Endometrium (tissue), 2 donors: ENCODE data around the gene DUSP8.

Source experiments
- FAIRE-seq: peaks from 2 replicates; lab custom pipeline; 2012; peaks lifted over from hg19 to GRCh38; lab: Jason Lieb, UNC
- donor health status: control.
- donor health status: control.

Gene DUSP8

GRCh38 chr11:1565173-1565903 lies 6.7 kb downstream of the DUSP8 start:
- no peak for FAIRE-seq

GRCh38 chr11:1564535-1565172 lies 7.4 kb downstream of the DUSP8 start:
- FAIRE-seq = no peak

- no peak for FAIRE-seq
Observed at GRCh38 chr11:1563697-1564534, 8.2 kb downstream of the DUSP8 start.

- no peak for FAIRE-seq
Observed at GRCh38 chr11:1563149-1563638, 8.9 kb downstream of the DUSP8 start.

GRCh38 chr11:1562469-1563148 lies 9.5 kb downstream of the DUSP8 start:
- FAIRE-seq = no peak

- FAIRE-seq = no peak
Observed at GRCh38 chr11:1561955-1562354, 10.1 kb downstream of the DUSP8 start.

GRCh38 chr11:1561266-1561665 lies 10.8 kb downstream of the DUSP8 start:
- FAIRE-seq = no peak

- no peak for FAIRE-seq
Observed at GRCh38 chr11:1560649-1561251, 11.3 kb downstream of the DUSP8 start.

- FAIRE-seq = no peak
Observed at GRCh38 chr11:1560002-1560648, 11.9 kb downstream of the DUSP8 start.

- FAIRE-seq = no peak
Observed at GRCh38 chr11:1559111-1559951, 12.7 kb downstream of the DUSP8 start.

GRCh38 chr11:1558775-1559110 lies 13.3 kb downstream of the DUSP8 start:
- no peak for FAIRE-seq

- FAIRE-seq = no peak
Observed at GRCh38 chr11:1557904-1558774, 13.9 kb downstream of the DUSP8 start.

GRCh38 chr11:1557051-1557884 lies 14.8 kb downstream of the DUSP8 start:
- FAIRE-seq = no peak

GRCh38 chr11:1556278-1556902 lies 15.7 kb downstream of the DUSP8 start:
- no peak for FAIRE-seq

- no peak for FAIRE-seq
Observed at GRCh38 chr11:1555713-1556153, 16.3 kb downstream of the DUSP8 start.

- no peak for FAIRE-seq
Observed at GRCh38 chr11:1554981-1555712, 16.9 kb downstream of the DUSP8 start.
